Measurements from ENCODE around the gene GATA2.

GATA2 gene

GRCh38 chr3:128478576-128479506 is 14.2 kb downstream of the GATA2 start:
- peaks cover 99% of the 10 kb centered on the region for H3K27me3 ChIP-seq (ENCODE audit: control insufficient read depth, insufficient read depth, low read length)
- no peaks in the 10 kb centered on the region for H3K36me3 ChIP-seq (ENCODE audit: control insufficient read depth, insufficient read depth, low read length)
- peaks cover 15% of the 10 kb centered on the region for H3K4me1 ChIP-seq (ENCODE audit: control insufficient read depth, insufficient read depth, low read length)
- no peaks in the 10 kb centered on the region for H3K9me3 ChIP-seq (ENCODE audit: control insufficient read depth, insufficient read depth, low read length)
- H3K4me3 ChIP-seq (ENCODE audit: low read depth, low read length), result no peak overlapping the region
- H3K9ac ChIP-seq (ENCODE audit: low read depth, low read length), result no peak overlapping the region

GRCh38 chr3:128476659-128477058 is 16.3 kb downstream of the GATA2 start:
- Histone ChIP-seq H3K9me3 (ENCODE audit: control insufficient read depth, insufficient read depth, low read length) (no peaks in the 10 kb centered on the region), H3K4me3 (ENCODE audit: low read depth, low read length) (no peak overlapping the region), H3K4me1 (ENCODE audit: control insufficient read depth, insufficient read depth, low read length) (peaks cover 7% of the 10 kb centered on the region), H3K9ac (ENCODE audit: low read depth, low read length) (no peak overlapping the region), H3K36me3 (ENCODE audit: control insufficient read depth, insufficient read depth, low read length) (no peaks in the 10 kb centered on the region), H3K27me3 (ENCODE audit: control insufficient read depth, insufficient read depth, low read length) (peaks cover 99% of the 10 kb centered on the region)

GRCh38 chr3:128475355-128475754 is 17.6 kb downstream of the GATA2 start:
- H3K27me3 ChIP-seq (ENCODE audit: control insufficient read depth, insufficient read depth, low read length), result peaks cover 91% of the 10 kb centered on the region
- H3K4me1 ChIP-seq (ENCODE audit: control insufficient read depth, insufficient read depth, low read length), result peaks cover 7% of the 10 kb centered on the region
- H3K4me3 ChIP-seq (ENCODE audit: low read depth, low read length), result no peak overlapping the region
- H3K36me3 ChIP-seq (ENCODE audit: control insufficient read depth, insufficient read depth, low read length), result no peaks in the 10 kb centered on the region
- H3K9ac ChIP-seq (ENCODE audit: low read depth, low read length), result no peak overlapping the region
- no peaks in the 10 kb centered on the region for H3K9me3 ChIP-seq (ENCODE audit: control insufficient read depth, insufficient read depth, low read length)

- Histone ChIP-seq H3K4me1 (ENCODE audit: control insufficient read depth, insufficient read depth, low read length) (peaks cover 7% of the 10 kb centered on the region), H3K4me3 (ENCODE audit: low read depth, low read length) (no peak overlapping the region), H3K9me3 (ENCODE audit: control insufficient read depth, insufficient read depth, low read length) (no peaks in the 10 kb centered on the region), H3K9ac (ENCODE audit: low read depth, low read length) (no peak overlapping the region), H3K27me3 (ENCODE audit: control insufficient read depth, insufficient read depth, low read length) (peaks cover 78% of the 10 kb centered on the region), H3K36me3 (ENCODE audit: control insufficient read depth, insufficient read depth, low read length) (no peaks in the 10 kb centered on the region)
Measured at GRCh38 chr3:128473737-128474136, 19.3 kb downstream of the GATA2 start.

GRCh38 chr3:128473180-128473519 is 19.9 kb downstream of the GATA2 start:
- H3K36me3 ChIP-seq (ENCODE audit: control insufficient read depth, insufficient read depth, low read length), result no peaks in the 10 kb centered on the region
- peaks cover 7% of the 10 kb centered on the region for H3K4me1 ChIP-seq (ENCODE audit: control insufficient read depth, insufficient read depth, low read length)
- peaks cover 72% of the 10 kb centered on the region for H3K27me3 ChIP-seq (ENCODE audit: control insufficient read depth, insufficient read depth, low read length)
- no peaks in the 10 kb centered on the region for H3K9me3 ChIP-seq (ENCODE audit: control insufficient read depth, insufficient read depth, low read length)
- no peak overlapping the region for H3K4me3 ChIP-seq (ENCODE audit: low read depth, low read length)
- H3K9ac ChIP-seq (ENCODE audit: low read depth, low read length), result no peak overlapping the region

GRCh38 chr3:128472449-128473179 is 20.4 kb downstream of the GATA2 start:
- Histone ChIP-seq H3K4me1 (ENCODE audit: control insufficient read depth, insufficient read depth, low read length) (peaks cover 7% of the 10 kb centered on the region), H3K9ac (ENCODE audit: low read depth, low read length) (no peak overlapping the region), H3K9me3 (ENCODE audit: control insufficient read depth, insufficient read depth, low read length) (no peaks in the 10 kb centered on the region), H3K27me3 (ENCODE audit: control insufficient read depth, insufficient read depth, low read length) (peaks cover 67% of the 10 kb centered on the region), H3K4me3 (ENCODE audit: low read depth, low read length) (no peak overlapping the region), H3K36me3 (ENCODE audit: control insufficient read depth, insufficient read depth, low read length) (no peaks in the 10 kb centered on the region)

GRCh38 chr3:128471720-128472119 is 21.3 kb downstream of the GATA2 start:
- peaks cover 58% of the 10 kb centered on the region for H3K27me3 ChIP-seq (ENCODE audit: control insufficient read depth, insufficient read depth, low read length)
- H3K4me1 ChIP-seq (ENCODE audit: control insufficient read depth, insufficient read depth, low read length), result peaks cover 7% of the 10 kb centered on the region
- no peak overlapping the region for H3K4me3 ChIP-seq (ENCODE audit: low read depth, low read length)
- no peaks in the 10 kb centered on the region for H3K36me3 ChIP-seq (ENCODE audit: control insufficient read depth, insufficient read depth, low read length)
- no peak overlapping the region for H3K9ac ChIP-seq (ENCODE audit: low read depth, low read length)
- H3K9me3 ChIP-seq (ENCODE audit: control insufficient read depth, insufficient read depth, low read length), result no peaks in the 10 kb centered on the region

GRCh38 chr3:128471110-128471509 is 21.9 kb downstream of the GATA2 start:
- Histone ChIP-seq H3K4me3 (ENCODE audit: low read depth, low read length) (no peak overlapping the region), H3K4me1 (ENCODE audit: control insufficient read depth, insufficient read depth, low read length) (peaks cover 7% of the 10 kb centered on the region), H3K9ac (ENCODE audit: low read depth, low read length) (no peak overlapping the region), H3K9me3 (ENCODE audit: control insufficient read depth, insufficient read depth, low read length) (no peaks in the 10 kb centered on the region), H3K36me3 (ENCODE audit: control insufficient read depth, insufficient read depth, low read length) (no peaks in the 10 kb centered on the region), H3K27me3 (ENCODE audit: control insufficient read depth, insufficient read depth, low read length) (peaks cover 55% of the 10 kb centered on the region)

GRCh38 chr3:128470134-128470899 is 22.7 kb downstream of the GATA2 start:
- H3K4me1 ChIP-seq (ENCODE audit: control insufficient read depth, insufficient read depth, low read length), result peaks cover 7% of the 10 kb centered on the region
- H3K9ac ChIP-seq (ENCODE audit: low read depth, low read length), result no peak overlapping the region
- peaks cover 55% of the 10 kb centered on the region for H3K27me3 ChIP-seq (ENCODE audit: control insufficient read depth, insufficient read depth, low read length)
- H3K4me3 ChIP-seq (ENCODE audit: low read depth, low read length), result no peak overlapping the region
- no peaks in the 10 kb centered on the region for H3K36me3 ChIP-seq (ENCODE audit: control insufficient read depth, insufficient read depth, low read length)
- no peaks in the 10 kb centered on the region for H3K9me3 ChIP-seq (ENCODE audit: control insufficient read depth, insufficient read depth, low read length)

GRCh38 chr3:128469556-128469955 is 23.4 kb downstream of the GATA2 start:
- peaks cover 50% of the 10 kb centered on the region for H3K27me3 ChIP-seq (ENCODE audit: control insufficient read depth, insufficient read depth, low read length)
- no peaks in the 10 kb centered on the region for H3K36me3 ChIP-seq (ENCODE audit: control insufficient read depth, insufficient read depth, low read length)
- peaks cover 5% of the 10 kb centered on the region for H3K4me1 ChIP-seq (ENCODE audit: control insufficient read depth, insufficient read depth, low read length)

GRCh38 chr3:128468791-128469527 is 24.0 kb downstream of the GATA2 start:
- Histone ChIP-seq H3K36me3 (ENCODE audit: control insufficient read depth, insufficient read depth, low read length) (no peaks in the 10 kb centered on the region), H3K9ac (ENCODE audit: low read depth, low read length) (no peak overlapping the region), H3K27me3 (ENCODE audit: control insufficient read depth, insufficient read depth, low read length) (peaks cover 45% of the 10 kb centered on the region), H3K4me3 (ENCODE audit: low read depth, low read length) (no peak overlapping the region), H3K4me1 (ENCODE audit: control insufficient read depth, insufficient read depth, low read length) (no peaks in the 10 kb centered on the region), H3K9me3 (ENCODE audit: control insufficient read depth, insufficient read depth, low read length) (no peaks in the 10 kb centered on the region)

More at GRCh38 chr3:128469556-128469955, 23.4 kb downstream of the GATA2 start:
- Histone ChIP-seq H3K4me3 (ENCODE audit: low read depth, low read length) (no peak overlapping the region), H3K9me3 (ENCODE audit: control insufficient read depth, insufficient read depth, low read length) (no peaks in the 10 kb centered on the region), H3K9ac (ENCODE audit: low read depth, low read length) (no peak overlapping the region)

Measured in iPS-15b (cell line).